DOHH2 (cell line): Measurements from ENCODE around the gene TIMM21.

ENCODE experiments used
- H3F3A ChIP-seq: fragments of 200-600 bp; sonication (generic), shearing (Covaris generic); 2 replicates; pipeline ENCODE4 v1.6.0; 2016; ENCODE audit warnings: antibody characterized with exemption, mild to moderate bottlenecking; ENCODE audit not compliant: control insufficient read depth, insufficient read depth
- H3K27ac ChIP-seq: fragments of 200-600 bp; sonication (generic); 2 replicates; pipeline ENCODE4 v1.5.1; 2014; ENCODE audit warnings: low read depth, mild to moderate bottlenecking, low read length, moderate library complexity
- H3K27me3 ChIP-seq: fragments of 200-600 bp; sonication (generic); 2 replicates; pipeline ENCODE4 v1.6.1; 2014; ENCODE audit warnings: mild to moderate bottlenecking, low read length, mixed read lengths; ENCODE audit not compliant: control insufficient read depth
- H3K36me3 ChIP-seq: fragments of 200-600 bp; sonication (generic); 2 replicates; pipeline ENCODE4 v1.6.1; 2014; ENCODE audit warnings: mild to moderate bottlenecking, low read length, moderate library complexity, mixed read lengths; ENCODE audit not compliant: control insufficient read depth
- H3K4me1 ChIP-seq: fragments of 200-600 bp; sonication (generic); 2 replicates; pipeline ENCODE4 v1.6.1; 2014; ENCODE audit warnings: mild to moderate bottlenecking, low read length, mixed read lengths; ENCODE audit not compliant: control insufficient read depth
- H3K4me2 ChIP-seq: fragments of 200-600 bp; sonication (generic); 2 replicates; pipeline ENCODE4 v1.6.0; 2014; ENCODE audit warnings: mild to moderate bottlenecking, low read length, moderate library complexity
- H3K4me3 ChIP-seq: fragments of 200-600 bp; sonication (generic); 2 replicates; pipeline ENCODE4 v1.5.1; 2014; ENCODE audit warnings: mild to moderate bottlenecking, low read length, mixed read lengths
- H3K79me2 ChIP-seq: fragments of 200-600 bp; sonication (generic); 2 replicates; pipeline ENCODE4 v1.6.1; 2014; ENCODE audit warnings: mild to moderate bottlenecking, low read length, mixed read lengths; ENCODE audit not compliant: control insufficient read depth
- H3K9me2 ChIP-seq: fragments of 200-600 bp; sonication (generic); replicated peaks from 2 replicates; pipeline ENCODE4 v1.6.1; 2014; ENCODE audit warnings: mild to moderate bottlenecking, low read length, mixed read lengths; ENCODE audit not compliant: control insufficient read depth
- H3K9me3 ChIP-seq: fragments of 200-600 bp; sonication (generic); 2 replicates; pipeline ENCODE4 v1.6.1; 2014; ENCODE audit warnings: antibody characterized with exemption, low read length, mixed read lengths; ENCODE audit not compliant: control insufficient read depth, insufficient read depth
- H4K20me1 ChIP-seq: fragments of 200-600 bp; sonication (generic); 2 replicates; pipeline ENCODE4 v1.6.0; 2014; ENCODE audit warnings: low read depth, mild to moderate bottlenecking, antibody characterized with exemption, low read length, moderate library complexity; ENCODE audit not compliant: control insufficient read depth, insufficient read depth
- EZH2phosphoT487 ChIP-seq: fragments of 200-600 bp; sonication (generic); IDR thresholded peaks from 2 replicates; pipeline ENCODE4 v1.6.1; 2017; ENCODE audit warnings: borderline replicate concordance, mild to moderate bottlenecking, antibody characterized with exemption, low read length, moderate library complexity, mixed read lengths
- TF ChIP-seq, protein P1 (sequence below): fragments of 200-600 bp; sonication (generic); IDR thresholded peaks from one replicate; pipeline ENCODE4 v1.5.1; 2014; ENCODE audit warnings: antibody characterized with exemption, mild to moderate bottlenecking, low read depth, low read length; ENCODE audit not compliant: poor library complexity, severe bottlenecking

The TIMM21 gene

GRCh38 chr18:74183130-74183529 is 34.8 kb downstream of the TIMM21 start:
- Histone ChIP-seq H4K20me1 (no peaks in the 10 kb centered on the region), H3K4me2 (no peak overlapping the region), H3K4me1 (no peaks in the 10 kb centered on the region), H3K4me3 (no peak overlapping the region), H3K27me3 (no peaks in the 10 kb centered on the region; the same call in 1 of the 2 replicates), H3K27ac (no peak overlapping the region), H3K9me3 (no peaks in the 10 kb centered on the region), H3K9me2 (no peaks in the 10 kb centered on the region), H3K79me2 (no peaks in the 10 kb centered on the region), H3F3A (no peaks in the 10 kb centered on the region), H3K36me3 (no peaks in the 10 kb centered on the region)
- TF ChIP-seq EZH2phosphoT487: no peak
- TF ChIP-seq, protein P1, sequence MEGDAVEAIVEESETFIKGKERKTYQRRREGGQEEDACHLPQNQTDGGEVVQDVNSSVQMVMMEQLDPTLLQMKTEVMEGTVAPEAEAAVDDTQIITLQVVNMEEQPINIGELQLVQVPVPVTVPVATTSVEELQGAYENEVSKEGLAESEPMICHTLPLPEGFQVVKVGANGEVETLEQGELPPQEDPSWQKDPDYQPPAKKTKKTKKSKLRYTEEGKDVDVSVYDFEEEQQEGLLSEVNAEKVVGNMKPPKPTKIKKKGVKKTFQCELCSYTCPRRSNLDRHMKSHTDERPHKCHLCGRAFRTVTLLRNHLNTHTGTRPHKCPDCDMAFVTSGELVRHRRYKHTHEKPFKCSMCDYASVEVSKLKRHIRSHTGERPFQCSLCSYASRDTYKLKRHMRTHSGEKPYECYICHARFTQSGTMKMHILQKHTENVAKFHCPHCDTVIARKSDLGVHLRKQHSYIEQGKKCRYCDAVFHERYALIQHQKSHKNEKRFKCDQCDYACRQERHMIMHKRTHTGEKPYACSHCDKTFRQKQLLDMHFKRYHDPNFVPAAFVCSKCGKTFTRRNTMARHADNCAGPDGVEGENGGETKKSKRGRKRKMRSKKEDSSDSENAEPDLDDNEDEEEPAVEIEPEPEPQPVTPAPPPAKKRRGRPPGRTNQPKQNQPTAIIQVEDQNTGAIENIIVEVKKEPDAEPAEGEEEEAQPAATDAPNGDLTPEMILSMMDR: no peak

DNA sequence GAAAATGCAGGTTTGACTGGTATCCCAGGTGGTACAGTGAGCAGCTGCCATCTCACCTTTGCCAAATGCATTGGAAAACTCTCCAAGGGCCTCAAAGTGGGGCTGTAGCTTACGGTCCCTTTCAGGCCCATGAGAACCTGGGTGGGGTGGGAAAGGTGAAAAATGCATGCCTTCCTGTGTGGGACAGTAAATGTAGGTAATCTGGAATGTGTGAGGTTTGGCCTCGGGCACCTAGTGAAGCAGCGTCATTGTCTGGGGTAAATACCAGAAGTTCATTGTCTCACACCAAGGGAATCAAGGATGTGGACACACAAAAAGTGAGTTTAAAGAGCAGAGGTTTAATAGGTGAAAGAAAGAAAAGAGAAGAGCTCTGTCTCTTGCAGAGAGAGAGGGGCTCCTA is 36.6 kb downstream of the TIMM21 start:
- no peaks in the 10 kb centered on the region for H3K9me2 ChIP-seq
- no peaks in the 10 kb centered on the region for H3K4me1 ChIP-seq
- H3F3A ChIP-seq: no peaks in the 10 kb centered on the region
- H3K4me2 ChIP-seq: no peak overlapping the region
- no peak overlapping the region for H3K4me3 ChIP-seq
- no peaks in the 10 kb centered on the region for H3K79me2 ChIP-seq
- H3K27me3 ChIP-seq: peaks cover 3% of the 10 kb centered on the region; the same call in 1 of the 2 replicates
- no peak for TF ChIP-seq EZH2phosphoT487
- TF ChIP-seq, protein P1: no peak
- no peaks in the 10 kb centered on the region for H3K9me3 ChIP-seq
- H3K27ac ChIP-seq: no peak overlapping the region
- H4K20me1 ChIP-seq: no peaks in the 10 kb centered on the region
- no peaks in the 10 kb centered on the region for H3K36me3 ChIP-seq

GRCh38 chr18:74185860-74186259 is 37.5 kb downstream of the TIMM21 start:
- H3K9me3 ChIP-seq: no peaks in the 10 kb centered on the region
- H3K27ac ChIP-seq: no peak overlapping the region
- H3K9me2 ChIP-seq: no peaks in the 10 kb centered on the region
- H3K4me2 ChIP-seq: no peak overlapping the region
- no peaks in the 10 kb centered on the region for H4K20me1 ChIP-seq
- H3K27me3 ChIP-seq: peaks cover 3% of the 10 kb centered on the region; the same call in 1 of the 2 replicates
- H3K4me1 ChIP-seq: no peaks in the 10 kb centered on the region
- H3K36me3 ChIP-seq: no peaks in the 10 kb centered on the region
- H3K79me2 ChIP-seq: no peaks in the 10 kb centered on the region
- no peak overlapping the region for H3K4me3 ChIP-seq
- H3F3A ChIP-seq: no peaks in the 10 kb centered on the region
- no peak for TF ChIP-seq EZH2phosphoT487
- TF ChIP-seq, protein P1: no peak
